Skeletal muscle satellite cell (primary cell): Measurements from ENCODE around the gene CEP57. TPM values are rescaled to one million over a fixed set of nuclear protein-coding genes. Genes with fewer than 3 reads are reported as not detected.
"Not testable (repeated sequence)": the region's sequence is repeated elsewhere in the genome, so short reads cannot be mapped to it uniquely, and the experiment has no call there.

Experiments
- H3K27me3 ChIP-seq: 2 replicates; pipeline ENCODE4 v1.7.0; 2013; ENCODE audit warnings: low read length; ENCODE audit not compliant: control insufficient read depth, insufficient read depth
- H3K36me3 ChIP-seq: 2 replicates; pipeline ENCODE4 v1.7.0; 2013; ENCODE audit warnings: mild to moderate bottlenecking, control low read depth, low read length; ENCODE audit not compliant: insufficient read depth
- H3K4me1 ChIP-seq: 2 replicates; pipeline ENCODE4 v1.7.0; 2013; ENCODE audit warnings: low read length; ENCODE audit not compliant: control insufficient read depth, insufficient read depth
- H3K4me2 ChIP-seq: 2 replicates; pipeline ENCODE4 v1.7.0; 2013; ENCODE audit warnings: mild to moderate bottlenecking, low read length
- H3K4me3 ChIP-seq: 2 replicates; pipeline ENCODE4 v1.7.0; 2013; ENCODE audit warnings: low read length
- H3K9ac ChIP-seq: 2 replicates; pipeline ENCODE4 v1.7.0; 2013; ENCODE audit warnings: mild to moderate bottlenecking, low read depth, low read length, moderate library complexity
- H3K9me3 ChIP-seq: replicated peaks from 2 replicates; pipeline ENCODE4 v1.7.0; 2013; ENCODE audit warnings: mild to moderate bottlenecking, control low read depth, low read length
- small RNA-seq: library from RNA; depleted of rRNA; stranded (forward); fragments of <200 nt; gene quantifications from one replicate; pipeline ENCODE3, GENCODE V24; 2012

CEP57 gene

DNA sequence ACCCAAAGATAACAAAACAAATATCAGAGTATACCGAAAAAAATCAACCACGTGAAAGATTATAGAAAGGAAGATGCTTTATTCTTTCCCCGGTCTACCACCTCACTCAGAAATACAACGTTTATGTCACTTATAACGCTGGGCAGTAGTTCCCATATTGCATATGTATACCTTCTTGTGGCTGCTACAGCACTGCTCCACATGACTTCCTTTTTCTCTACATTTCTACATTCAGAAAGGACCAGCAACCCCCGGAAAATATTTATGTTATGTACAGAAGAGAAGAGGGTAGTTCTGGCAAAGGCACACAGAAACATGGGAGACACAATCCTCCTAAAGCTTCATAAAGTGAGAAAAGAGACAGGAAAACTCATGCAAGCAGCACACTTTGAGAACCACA is 76.8 kb downstream of the CEP57 start:
- Histone ChIP-seq H3K4me3 (no peak overlapping the region), H3K9me3 (no peaks in the 10 kb centered on the region), H3K27me3 (no peaks in the 10 kb centered on the region), H3K4me2 (no peak overlapping the region), H3K36me3 (peaks cover 4% of the 10 kb centered on the region), H3K4me1 (peaks cover 31% of the 10 kb centered on the region), H3K9ac (no peak overlapping the region)

- H3K9me3 ChIP-seq, H3K27me3 ChIP-seq, H3K4me3 ChIP-seq, H3K4me1 ChIP-seq, H3K4me2 ChIP-seq, H3K36me3 ChIP-seq, H3K9ac ChIP-seq: not testable (repeated sequence)
Measured at GRCh38 chr11:95870877-95871276, 80.6 kb downstream of the CEP57 start.

DNA sequence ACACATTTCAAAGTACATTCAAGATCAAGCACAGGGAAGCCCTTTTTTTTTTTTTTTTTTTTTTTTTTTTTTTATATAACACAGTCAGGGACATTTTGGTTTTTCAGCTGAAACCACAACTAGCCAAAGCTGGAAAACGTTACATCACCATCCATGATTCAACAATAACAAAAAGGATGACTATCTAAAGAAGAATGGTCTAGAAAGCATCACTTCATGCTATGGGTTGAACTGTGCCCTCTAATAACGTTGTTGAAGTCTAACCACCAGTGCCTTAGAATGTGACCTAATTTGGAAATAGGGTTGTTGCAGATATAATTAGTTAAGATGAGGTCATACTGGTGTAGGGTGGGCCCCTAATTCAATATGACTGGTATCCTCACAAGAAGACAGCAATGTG is 87.0 kb downstream of the CEP57 start:
- Histone ChIP-seq H3K36me3 (peaks cover 9% of the 10 kb centered on the region), H3K4me2 (peak overlapping the region; percentile 33), H3K9ac (peak overlapping the region; percentile 77), H3K4me1 (peaks cover 25% of the 10 kb centered on the region), H3K9me3 (no peaks in the 10 kb centered on the region), H3K4me3 (peak overlapping the region; percentile 32), H3K27me3 (no peaks in the 10 kb centered on the region)

Small RNA genes lying within 50 kb of the gene (small RNA-seq; reads per million reads assigned to genes)
- not detected for gene RNA5SP345
